Left renal pelvis (tissue), 4 donors: Measurements from ENCODE around the gene SYPL1. TPM values are rescaled to one million over a fixed set of nuclear protein-coding genes. Genes with fewer than 3 reads are reported as not detected.

Source experiments
- DNase-seq, 4 donors: peaks; one replicate each; pipeline ENCODE4 v3.0.0-alpha.2; 2013; ENCODE audit warnings: low read depth in 4 of 4, low spot score in 3 of 4
- polyA plus RNA-seq, 4 donors: library from polyadenylated mRNA; unstranded; fragments of 120-200 nt; gene quantifications; one replicate each; pipeline ENCODE4 v1.2.1, GENCODE V29; 2013; ENCODE audit not compliant: insufficient read length in 4 of 4

The SYPL1 gene
- polyA plus RNA-seq, 4 donors = 121 to 168 (median 138) TPM

- no peak for DNase-seq
These were observed 57.1 kb downstream of the SYPL1 start for GRCh38 chr7:106054971-106055532.

GRCh38 chr7:106054156-106054910 lies 57.8 kb downstream of the SYPL1 start:
- DNase-seq = no peak

- DNase-seq = no peak
These were observed 59.0 kb downstream of the SYPL1 start for GRCh38 chr7:106053109-106053508.

GRCh38 chr7:106052681-106053080 lies 59.4 kb downstream of the SYPL1 start:
- DNase-seq = no peak

- DNase-seq = no peak
These were observed 61.4 kb downstream of the SYPL1 start for GRCh38 chr7:106050746-106051117.

GRCh38 chr7:106050002-106050745 lies 61.9 kb downstream of the SYPL1 start:
- DNase-seq = no peak

- no peak for DNase-seq
These were observed 62.9 kb downstream of the SYPL1 start for GRCh38 chr7:106049139-106049752.

GRCh38 chr7:106048706-106049020 lies 63.4 kb downstream of the SYPL1 start:
- DNase-seq = no peak

- no peak for DNase-seq
These were observed 64.0 kb downstream of the SYPL1 start for GRCh38 chr7:106047818-106048705.

GRCh38 chr7:106047184-106047583 lies 64.9 kb downstream of the SYPL1 start:
- DNase-seq = no peak

GRCh38 chr7:106045586-106045985 lies 66.5 kb downstream of the SYPL1 start:
- DNase-seq = no peak

- no peak for DNase-seq
These were observed 67.0 kb downstream of the SYPL1 start for GRCh38 chr7:106045139-106045538.

- DNase-seq = no peak
These were observed 69.9 kb downstream of the SYPL1 start for GRCh38 chr7:106042196-106042611.

GRCh38 chr7:106041140-106041717 lies 70.9 kb downstream of the SYPL1 start:
- DNase-seq = no peak

Other genes with a start within 250 kb of the SYPL1 start
- gene ATXN7L1, start 235.7 kb downstream of the SYPL1 start, polyA plus RNA-seq = 10 to 100 TPM in 2 of 4 donors, 1 to 10 TPM in 2; 9.5 to 10.4 (median 10.0) TPM
- gene CDHR3, start 149.0 kb downstream of the SYPL1 start, polyA plus RNA-seq = 1 to 10 TPM; 5.9 to 9.2 (median 6.5) TPM
- gene NAMPT, start 172.7 kb upstream of the SYPL1 start, polyA plus RNA-seq = 10 to 100 TPM; 36.3 to 50.9 (median 45.0) TPM